ENCODE data around the gene STON2.
A peak's percentile ranks its signal among the peaks of the same experiment; 100 is the strongest.

The STON2 gene

DNA sequence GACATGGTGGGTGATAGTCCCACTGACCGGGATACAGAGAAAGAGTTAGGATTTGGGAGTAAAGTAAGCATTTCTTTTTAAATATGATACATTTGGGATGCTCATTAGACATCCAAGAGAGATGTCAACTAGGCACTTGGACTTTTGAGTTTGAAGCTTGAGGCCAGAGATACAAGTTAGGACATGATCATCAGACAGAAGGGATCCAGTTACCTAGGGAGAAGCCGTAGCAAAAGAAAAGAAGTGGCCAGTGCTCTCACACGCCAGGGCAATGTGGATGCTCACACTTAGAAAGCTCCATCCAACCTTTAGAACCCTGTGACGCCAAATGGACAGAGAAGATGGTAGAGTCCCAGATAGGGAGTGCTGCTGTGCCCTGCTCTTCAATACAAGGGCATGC, 14.0 kb upstream of the STON2 start:
- DNase-seq (ENCODE audit: low read depth, low spot score) = no peak
- no peak overlapping the region for H3K4me3 ChIP-seq (ENCODE audit: low read depth, low read length)
- TF ChIP-seq, protein P1, sequence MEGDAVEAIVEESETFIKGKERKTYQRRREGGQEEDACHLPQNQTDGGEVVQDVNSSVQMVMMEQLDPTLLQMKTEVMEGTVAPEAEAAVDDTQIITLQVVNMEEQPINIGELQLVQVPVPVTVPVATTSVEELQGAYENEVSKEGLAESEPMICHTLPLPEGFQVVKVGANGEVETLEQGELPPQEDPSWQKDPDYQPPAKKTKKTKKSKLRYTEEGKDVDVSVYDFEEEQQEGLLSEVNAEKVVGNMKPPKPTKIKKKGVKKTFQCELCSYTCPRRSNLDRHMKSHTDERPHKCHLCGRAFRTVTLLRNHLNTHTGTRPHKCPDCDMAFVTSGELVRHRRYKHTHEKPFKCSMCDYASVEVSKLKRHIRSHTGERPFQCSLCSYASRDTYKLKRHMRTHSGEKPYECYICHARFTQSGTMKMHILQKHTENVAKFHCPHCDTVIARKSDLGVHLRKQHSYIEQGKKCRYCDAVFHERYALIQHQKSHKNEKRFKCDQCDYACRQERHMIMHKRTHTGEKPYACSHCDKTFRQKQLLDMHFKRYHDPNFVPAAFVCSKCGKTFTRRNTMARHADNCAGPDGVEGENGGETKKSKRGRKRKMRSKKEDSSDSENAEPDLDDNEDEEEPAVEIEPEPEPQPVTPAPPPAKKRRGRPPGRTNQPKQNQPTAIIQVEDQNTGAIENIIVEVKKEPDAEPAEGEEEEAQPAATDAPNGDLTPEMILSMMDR (IDR thresholded peaks at IDR 0.05; ENCODE audit: insufficient read depth, low read length, missing control alignments) = no peak
- ChIA-PET POLR2A (no interaction called here), CTCF (no interaction called here)

DNA sequence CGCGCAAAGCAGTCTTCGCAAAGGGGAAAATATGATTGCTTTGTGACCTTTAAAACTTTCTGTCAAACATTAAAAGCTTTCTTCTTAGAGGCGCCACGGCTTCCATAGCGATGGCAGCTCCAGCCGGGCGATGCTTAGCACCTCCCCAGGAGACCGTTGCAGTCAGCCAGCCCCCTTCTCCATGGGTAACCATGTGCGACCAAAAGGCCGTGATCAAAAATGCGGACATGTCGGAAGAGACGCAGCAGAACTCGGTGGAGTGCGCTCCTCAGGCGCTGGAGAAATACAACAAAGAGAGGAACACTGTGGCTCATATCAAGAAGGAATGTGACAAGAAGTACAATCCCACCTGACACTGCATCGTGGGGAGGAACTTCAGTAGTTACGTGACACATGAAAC, 12.7 kb upstream of the STON2 start:
- POLR2A ChIA-PET = no interaction called here
- TF ChIP-seq, protein P1 (IDR thresholded peaks at IDR 0.05; ENCODE audit: insufficient read depth, low read length, missing control alignments) = no peak
- no peak overlapping the region for H3K4me3 ChIP-seq (ENCODE audit: low read depth, low read length)
- DNase-seq (ENCODE audit: low read depth, low spot score) = no peak
- CTCF ChIA-PET = no interaction called here

DNA sequence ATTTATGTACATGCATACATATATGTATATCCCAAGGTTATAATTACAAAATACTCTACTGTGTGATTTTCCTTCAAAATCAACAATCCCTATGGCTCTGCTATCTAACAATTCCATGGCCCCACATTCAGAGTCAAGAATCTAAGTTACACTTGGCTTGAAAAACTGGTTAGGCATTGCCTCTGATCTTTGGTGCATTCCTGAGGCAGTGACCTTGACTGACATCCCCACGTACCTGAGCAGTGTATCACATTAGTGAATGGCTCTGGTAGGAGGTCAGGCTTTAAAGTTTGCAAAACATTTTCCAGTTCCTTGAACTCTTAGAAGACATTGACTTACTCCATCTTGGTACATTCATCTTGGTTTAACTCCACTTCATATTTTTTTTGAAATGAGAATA, 8.5 kb upstream of the STON2 start:
- TF ChIP-seq, protein P1 (IDR thresholded peaks at IDR 0.05; ENCODE audit: insufficient read depth, low read length, missing control alignments) = no peak
- no peak for DNase-seq (ENCODE audit: low read depth, low spot score)
- no peak overlapping the region for H3K4me3 ChIP-seq (ENCODE audit: low read depth, low read length)
- CTCF ChIA-PET = no interaction called here
- POLR2A ChIA-PET = no interaction called here

DNA sequence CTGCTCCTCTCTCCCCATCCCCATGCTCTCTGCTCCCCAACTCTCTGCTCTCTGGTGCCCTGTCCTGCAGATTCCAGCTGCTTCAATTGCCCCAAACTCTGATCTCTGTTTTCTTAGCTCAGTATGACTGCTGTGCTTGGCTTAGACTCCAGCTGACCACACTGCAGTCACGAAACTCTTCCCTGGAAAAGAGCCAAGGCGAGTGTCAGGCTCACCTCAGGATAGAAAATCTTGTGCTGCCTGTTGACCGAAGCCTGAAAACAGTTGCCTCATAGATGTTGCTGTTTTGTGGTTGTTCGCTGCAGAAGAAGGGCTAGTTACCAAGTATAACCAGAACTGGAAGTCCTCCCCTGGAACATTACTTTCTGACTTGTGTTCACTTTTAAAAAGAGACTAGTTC, 6.7 kb upstream of the STON2 start:
- no peak for DNase-seq (ENCODE audit: low read depth, low spot score)
- CTCF ChIA-PET = no interaction called here
- TF ChIP-seq, protein P1 (IDR thresholded peaks at IDR 0.05; ENCODE audit: insufficient read depth, low read length, missing control alignments) = no peak
- H3K4me3 ChIP-seq (ENCODE audit: low read depth, low read length) = no peak overlapping the region
- POLR2A ChIA-PET = no interaction called here

DNA sequence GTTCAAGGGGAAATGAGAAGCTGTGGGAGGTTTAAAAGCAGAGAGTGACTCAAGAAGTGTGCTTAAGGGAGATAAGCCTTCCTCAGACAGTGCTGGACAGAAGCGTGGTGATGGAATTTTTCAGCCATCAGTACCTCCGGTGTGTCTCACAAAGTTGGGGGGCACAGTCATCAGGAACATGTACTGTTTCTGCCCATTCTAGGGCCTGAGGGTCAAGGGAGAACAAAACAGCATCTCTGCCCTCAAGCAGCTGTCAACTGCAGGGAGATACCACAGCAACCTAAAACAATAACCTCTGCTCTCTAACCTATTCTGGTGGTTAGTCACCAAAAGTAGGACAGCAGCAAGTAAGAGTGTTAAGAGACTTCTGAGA, 2.0 kb upstream of the STON2 start:
- no peak for DNase-seq (ENCODE audit: low read depth, low spot score)
- CTCF ChIA-PET = no interaction called here
- POLR2A ChIA-PET = interaction anchor here (1.2 kb wide), 1 partner anchor 183 kb away, joined by 4 read pairs; no protein-coding TSS in a partner anchor
- TF ChIP-seq, protein P1 (IDR thresholded peaks at IDR 0.05; ENCODE audit: insufficient read depth, low read length, missing control alignments) = no peak
- no peak overlapping the region for H3K4me3 ChIP-seq (ENCODE audit: low read depth, low read length)

DNA sequence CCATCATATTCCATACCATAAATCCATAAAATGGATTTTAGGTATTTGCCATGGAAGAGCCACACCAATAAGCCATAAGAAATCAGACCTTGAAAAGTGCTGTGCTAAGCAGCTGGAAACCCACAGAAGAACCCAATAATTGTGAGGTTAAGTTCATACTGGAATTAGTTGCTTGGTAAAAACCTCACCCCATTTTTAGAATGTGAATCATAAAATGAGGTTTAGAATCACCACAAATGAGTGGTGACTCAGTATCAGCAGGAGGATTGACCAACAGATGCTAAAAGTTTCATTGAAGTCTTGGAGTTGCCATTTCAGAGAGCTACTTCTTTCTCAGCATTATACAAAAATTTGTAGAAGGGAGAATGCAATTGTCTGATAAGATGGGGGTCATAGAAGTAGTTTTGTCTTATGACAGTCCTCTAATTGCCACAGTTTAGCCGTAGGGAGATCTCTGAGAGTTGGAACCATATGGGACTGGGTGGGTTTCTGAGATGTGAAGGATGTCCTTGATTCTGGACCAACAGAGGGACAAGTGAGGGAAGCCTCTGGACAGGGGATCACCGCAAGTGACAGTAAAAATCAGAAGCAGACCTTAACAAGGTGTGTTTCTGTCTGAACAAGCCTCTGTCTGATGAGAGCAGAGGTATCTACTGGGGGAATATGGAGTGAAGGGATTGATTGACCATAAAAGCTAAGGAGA, 1.4 kb upstream of the STON2 start:
- TF ChIP-seq, protein P1 (IDR thresholded peaks at IDR 0.05; ENCODE audit: insufficient read depth, low read length, missing control alignments) = no peak
- ChIA-PET POLR2A (interaction anchor here (1.2 kb wide), 1 partner anchor 183 kb away, joined by 4 read pairs; no protein-coding TSS in a partner anchor), CTCF (no interaction called here)
- DNase-seq (ENCODE audit: low read depth, low spot score) = peak; percentile 53
- no peak overlapping the region for H3K4me3 ChIP-seq (ENCODE audit: low read depth, low read length)

Data from AG04449 (cell line).